ENCODE measurements around the gene YY1. TPM values are rescaled to one million over a fixed set of nuclear protein-coding genes. Genes with fewer than 3 reads are reported as not detected.
A peak's percentile ranks its signal among the peaks of the same experiment; 100 is the strongest.

The YY1 gene
- total RNA-seq, 1 experiment from 2014 or later = 83.1 TPM

DNA sequence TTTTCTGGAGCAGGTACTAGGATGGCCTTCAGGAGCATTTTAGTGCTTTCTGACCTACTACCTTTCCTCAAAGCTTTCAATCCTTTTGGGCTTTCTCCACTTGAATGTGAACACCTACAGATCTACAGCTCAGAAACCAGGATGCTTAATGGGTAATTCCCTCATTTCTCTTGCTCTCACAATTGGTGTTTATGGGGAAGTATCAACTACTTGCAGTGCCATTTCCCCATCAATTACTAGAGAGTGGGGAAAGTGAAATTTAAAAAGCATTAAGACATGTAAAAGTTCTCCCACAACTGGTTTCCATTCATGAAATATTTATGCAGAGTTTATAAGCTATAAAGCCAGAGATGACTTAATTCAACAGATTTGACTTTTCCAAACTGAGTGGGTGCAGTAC is 2.1 kb upstream of the YY1 start:
- TF ChIP-seq ZNF425 (CRISPR knock-in tag; conservative IDR thresholded peaks at IDR 0.05) (no peak), RORB (CRISPR knock-in tag; IDR thresholded peaks at IDR 0.05) (no peak), KAT7 (CRISPR knock-in tag; IDR thresholded peaks at IDR 0.05; ENCODE audit: borderline replicate concordance) (no peak), ZNF138 (CRISPR knock-in tag; conservative IDR thresholded peaks at IDR 0.05) (no peak), HMGA2 (CRISPR knock-in tag; IDR thresholded peaks at IDR 0.05) (no peak), OVOL2 (CRISPR knock-in tag; IDR thresholded peaks at IDR 0.05; ENCODE audit: borderline replicate concordance) (no peak), ZBTB21 (CRISPR knock-in tag; IDR thresholded peaks at IDR 0.05; ENCODE audit: borderline replicate concordance) (no peak), ARID4B (CRISPR knock-in tag; IDR thresholded peaks at IDR 0.05; ENCODE audit: borderline replicate concordance) (no peak), RELA (CRISPR knock-in tag; IDR thresholded peaks at IDR 0.05; ENCODE audit: borderline replicate concordance) (no peak), NR3C1 (CRISPR knock-in tag; conservative IDR thresholded peaks at IDR 0.05; ENCODE audit: low read depth) (no peak), PRRX2 (CRISPR knock-in tag; IDR thresholded peaks at IDR 0.05) (no peak), SOX15 (CRISPR knock-in tag; IDR thresholded peaks at IDR 0.05) (no peak)
- TF ChIP-seq, protein P1, sequence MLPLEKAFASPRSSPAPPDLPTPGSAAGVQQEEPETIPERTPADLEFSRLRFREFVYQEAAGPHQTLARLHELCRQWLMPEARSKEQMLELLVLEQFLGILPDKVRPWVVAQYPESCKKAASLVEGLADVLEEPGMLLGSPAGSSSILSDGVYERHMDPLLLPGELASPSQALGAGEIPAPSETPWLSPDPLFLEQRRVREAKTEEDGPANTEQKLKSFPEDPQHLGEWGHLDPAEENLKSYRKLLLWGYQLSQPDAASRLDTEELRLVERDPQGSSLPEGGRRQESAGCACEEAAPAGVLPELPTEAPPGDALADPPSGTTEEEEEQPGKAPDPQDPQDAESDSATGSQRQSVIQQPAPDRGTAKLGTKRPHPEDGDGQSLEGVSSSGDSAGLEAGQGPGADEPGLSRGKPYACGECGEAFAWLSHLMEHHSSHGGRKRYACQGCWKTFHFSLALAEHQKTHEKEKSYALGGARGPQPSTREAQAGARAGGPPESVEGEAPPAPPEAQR (CRISPR knock-in tag; IDR thresholded peaks at IDR 0.05) = no peak
- TF ChIP-seq, protein P2, sequence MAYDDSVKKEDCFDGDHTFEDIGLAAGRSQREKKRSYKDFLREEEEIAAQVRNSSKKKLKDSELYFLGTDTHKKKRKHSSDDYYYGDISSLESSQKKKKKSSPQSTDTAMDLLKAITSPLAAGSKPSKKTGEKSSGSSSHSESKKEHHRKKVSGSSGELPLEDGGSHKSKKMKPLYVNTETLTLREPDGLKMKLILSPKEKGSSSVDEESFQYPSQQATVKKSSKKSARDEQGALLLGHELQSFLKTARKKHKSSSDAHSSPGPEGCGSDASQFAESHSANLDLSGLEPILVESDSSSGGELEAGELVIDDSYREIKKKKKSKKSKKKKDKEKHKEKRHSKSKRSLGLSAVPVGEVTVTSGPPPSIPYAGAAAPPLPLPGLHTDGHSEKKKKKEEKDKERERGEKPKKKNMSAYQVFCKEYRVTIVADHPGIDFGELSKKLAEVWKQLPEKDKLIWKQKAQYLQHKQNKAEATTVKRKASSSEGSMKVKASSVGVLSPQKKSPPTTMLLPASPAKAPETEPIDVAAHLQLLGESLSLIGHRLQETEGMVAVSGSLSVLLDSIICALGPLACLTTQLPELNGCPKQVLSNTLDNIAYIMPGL (CRISPR knock-in tag; IDR thresholded peaks at IDR 0.05) = no peak
- Mint-ChIP-seq H3K9me3 (no peaks in the 10 kb centered on the region), H3K4me1 (peaks cover 40% of the 10 kb centered on the region), H3K27ac (peak overlapping the region; percentile 97), H3K36me3 (peaks cover 10% of the 10 kb centered on the region), H3K27me3 (ENCODE audit: low read depth) (no peaks in the 10 kb centered on the region), H3K4me3 (peak overlapping the region; percentile 87)
- ChIA-PET CTCF (interaction anchor here (1.4 to 4.7 kb wide), 4 partner anchors 10 to 44 kb away, joined by 6 to 19 read pairs (median 12); no protein-coding TSS in a partner anchor), POLR2A (interaction anchor here (0.9 to 2.0 kb wide), 2 partner anchors 15 to 16 kb away, joined by 3 to 5 read pairs; no protein-coding TSS in a partner anchor)
- DNase-seq (ENCODE audit: low spot score) = no peak
- ATAC-seq = no peak

DNA sequence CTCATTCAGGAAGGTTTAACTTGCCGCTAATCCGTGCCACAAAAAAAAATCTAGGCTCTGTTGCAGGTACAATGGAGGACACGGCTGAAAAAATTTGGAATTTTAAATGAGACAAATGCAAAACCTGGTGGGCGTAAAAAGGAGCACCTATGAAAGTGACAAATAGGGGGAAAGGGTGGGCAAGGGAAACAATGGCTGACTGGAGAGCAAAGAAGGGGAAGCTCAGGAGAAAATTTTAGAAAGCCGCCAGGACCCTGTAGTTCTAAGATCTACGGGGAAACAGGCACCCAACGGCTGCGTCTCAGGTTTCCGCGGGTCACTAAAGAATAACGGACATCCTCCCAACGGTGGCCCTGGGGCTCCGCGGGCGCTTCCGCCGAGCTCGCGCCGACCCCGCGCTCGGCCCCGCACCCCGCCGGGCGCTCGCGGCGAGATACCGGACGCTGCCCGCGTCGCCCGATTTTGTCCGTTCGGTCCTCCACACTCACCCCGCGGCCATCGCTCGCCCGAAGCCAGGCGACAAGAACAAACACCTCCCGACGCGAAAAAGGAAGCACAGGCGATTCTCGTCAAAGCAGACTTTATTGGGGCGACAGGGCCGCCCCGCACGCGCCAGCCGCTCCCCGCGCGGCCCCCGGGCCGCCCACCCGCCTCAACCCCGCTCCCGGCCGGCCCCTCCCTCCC is 1.1 kb upstream of the YY1 start:
- DNase-seq (ENCODE audit: low spot score) = peak; percentile 60
- Mint-ChIP-seq H3K27me3 (ENCODE audit: low read depth) (no peaks in the 10 kb centered on the region), H3K36me3 (peaks cover 16% of the 10 kb centered on the region), H3K4me3 (peak overlapping the region; percentile 87), H3K9me3 (no peaks in the 10 kb centered on the region), H3K27ac (peak overlapping the region; percentile 97), H3K4me1 (peaks cover 47% of the 10 kb centered on the region)
- peak; percentile 9 for ATAC-seq
- ChIA-PET CTCF (interaction anchor here (0.5 to 4.7 kb wide), 4 partner anchors 9 to 46 kb away, joined by 4 to 19 read pairs (median 6); no protein-coding TSS in a partner anchor), POLR2A (interaction anchor here (1.0 to 2.0 kb wide), 2 partner anchors 17 to 19 kb away, joined by 3 to 5 read pairs; no protein-coding TSS in a partner anchor)
- TF ChIP-seq, protein P3, sequence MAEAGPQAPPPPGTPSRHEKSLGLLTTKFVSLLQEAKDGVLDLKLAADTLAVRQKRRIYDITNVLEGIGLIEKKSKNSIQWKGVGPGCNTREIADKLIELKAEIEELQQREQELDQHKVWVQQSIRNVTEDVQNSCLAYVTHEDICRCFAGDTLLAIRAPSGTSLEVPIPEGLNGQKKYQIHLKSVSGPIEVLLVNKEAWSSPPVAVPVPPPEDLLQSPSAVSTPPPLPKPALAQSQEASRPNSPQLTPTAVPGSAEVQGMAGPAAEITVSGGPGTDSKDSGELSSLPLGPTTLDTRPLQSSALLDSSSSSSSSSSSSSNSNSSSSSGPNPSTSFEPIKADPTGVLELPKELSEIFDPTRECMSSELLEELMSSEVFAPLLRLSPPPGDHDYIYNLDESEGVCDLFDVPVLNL (CRISPR knock-in tag; IDR thresholded peaks at IDR 0.05; ENCODE audit: borderline replicate concordance, low read depth) = no peak
- no peak for TF ChIP-seq RORB (CRISPR knock-in tag; IDR thresholded peaks at IDR 0.05)
- no peak for TF ChIP-seq NR2C2 (CRISPR knock-in tag; IDR thresholded peaks at IDR 0.05)
- 0 out of 2 replicates have a peak, but pooled peaks have one; percentile 18 for TF ChIP-seq MYBL2 (CRISPR knock-in tag; IDR thresholded peaks at IDR 0.05)
- TF ChIP-seq KAT7 (CRISPR knock-in tag; IDR thresholded peaks at IDR 0.05; ENCODE audit: borderline replicate concordance) = 0 out of 2 replicates have a peak, but pooled peaks have one; percentile 61
- TF ChIP-seq IRF2 (CRISPR knock-in tag; IDR thresholded peaks at IDR 0.05; ENCODE audit: borderline replicate concordance, low read depth) = no peak
- no peak for TF ChIP-seq ZNF219 (CRISPR knock-in tag; IDR thresholded peaks at IDR 0.05; ENCODE audit: borderline replicate concordance)
- TF ChIP-seq E2F5 (CRISPR knock-in tag; IDR thresholded peaks at IDR 0.05) = 0 out of 2 replicates have a peak, but pooled peaks have one; percentile 11
- TF ChIP-seq SMAD4 (CRISPR knock-in tag; IDR thresholded peaks at IDR 0.05) = no peak
